ENCODE data around the gene VPS25. TPM values are rescaled to one million over a fixed set of nuclear protein-coding genes. Genes with fewer than 3 reads are reported as not detected.

VPS25 gene
- total and polyA plus RNA-seq, 2 donors: 32.6 to 71.6 TPM

DNA sequence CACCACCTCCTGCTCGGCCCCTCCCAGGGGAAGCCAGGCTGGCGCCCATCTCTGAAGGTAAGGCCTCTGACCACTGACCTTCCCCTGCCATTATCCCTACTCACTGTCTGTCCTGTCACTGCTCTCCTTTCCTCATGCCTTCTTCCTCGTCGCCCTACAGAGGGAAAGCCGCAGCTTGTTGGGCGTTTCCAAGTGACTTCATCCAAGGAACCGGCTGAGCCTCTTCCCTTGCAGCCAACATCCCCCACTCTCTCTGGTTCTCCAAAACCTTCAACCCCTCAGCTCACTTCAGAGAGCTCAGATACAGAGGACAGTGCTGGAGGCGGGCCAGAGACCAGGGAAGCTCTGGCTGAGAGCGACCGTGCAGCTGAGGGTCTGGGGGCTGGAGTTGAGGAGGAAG is 22.2 kb downstream of the VPS25 start:
- no peak overlapping the region for H3K27ac ChIP-seq (ENCODE audit: low read depth)
- DNase-seq (ENCODE audit: extremely low spot score): no peak
- H3K36me3 ChIP-seq (ENCODE audit: insufficient read depth): no peaks in the 10 kb centered on the region
- H3K4me1 ChIP-seq (ENCODE audit: insufficient read depth): no peaks in the 10 kb centered on the region
- 82% methylated on average over 10 of the region's 10 CpGs for WGBS
- H3K4me3 ChIP-seq (ENCODE audit: low read depth, low read length): no peak overlapping the region

GRCh38 chr17:42796066-42796758 is 23.0 kb downstream of the VPS25 start:
- DNase-seq (ENCODE audit: extremely low spot score): no peak
- Histone ChIP-seq H3K36me3 (ENCODE audit: insufficient read depth) (no peaks in the 10 kb centered on the region), H3K27ac (ENCODE audit: low read depth) (no peak overlapping the region), H3K4me3 (ENCODE audit: low read depth, low read length) (no peak overlapping the region), H3K4me1 (ENCODE audit: insufficient read depth) (no peaks in the 10 kb centered on the region)
- WGBS: 94% methylated on average over 18 of the region's 18 CpGs

DNA sequence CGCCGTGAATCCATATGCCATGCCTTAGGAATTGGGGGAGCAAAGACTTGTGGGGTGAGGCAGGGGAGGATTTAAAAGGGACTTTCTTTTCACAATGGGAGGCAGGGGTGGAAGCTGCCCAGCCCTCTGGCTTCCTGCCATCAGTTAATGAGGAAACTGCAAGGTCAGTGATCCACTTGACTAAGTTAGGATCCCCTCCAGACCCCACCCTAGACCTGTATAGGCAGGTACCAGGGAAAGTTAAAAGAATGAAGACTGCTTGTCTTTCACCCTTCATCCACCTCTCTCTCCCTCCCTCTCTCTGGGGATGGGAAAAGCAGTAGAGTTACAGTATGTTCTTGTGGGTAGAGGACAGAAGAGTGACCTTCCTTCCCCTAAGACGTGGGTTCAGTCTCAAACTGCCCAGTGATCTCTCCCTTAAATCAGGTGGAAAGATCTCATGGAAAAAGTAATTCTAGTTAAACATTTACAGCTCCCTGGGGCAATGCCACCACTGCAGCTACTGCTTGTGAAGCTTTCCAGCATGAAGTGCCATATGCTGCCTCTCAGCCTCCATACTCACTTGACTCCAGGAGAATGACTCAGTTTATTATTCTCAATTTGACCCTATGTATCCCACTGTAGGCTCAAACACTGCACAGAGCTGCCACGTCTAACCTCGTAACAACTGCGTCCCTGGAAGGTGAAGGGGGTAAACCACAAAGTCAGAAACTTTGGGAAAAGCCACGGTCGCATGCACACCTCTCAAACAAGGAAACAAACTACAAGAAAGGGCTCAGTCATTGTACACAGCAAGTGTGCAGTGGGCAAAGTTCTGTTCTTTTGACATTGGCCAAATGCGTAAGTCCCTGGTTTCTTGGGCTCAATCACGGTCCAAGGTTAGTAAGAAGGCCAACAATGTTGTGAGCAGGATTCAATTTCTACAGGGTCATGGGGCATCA is 24.1 kb downstream of the VPS25 start:
- peak overlapping the region; percentile 83 for H3K4me3 ChIP-seq (ENCODE audit: low read depth, low read length)
- WGBS: 78% methylated on average over 10 of the region's 10 CpGs
- H3K36me3 ChIP-seq (ENCODE audit: insufficient read depth): no peaks in the 10 kb centered on the region
- H3K27ac ChIP-seq (ENCODE audit: low read depth): no peak overlapping the region
- H3K4me1 ChIP-seq (ENCODE audit: insufficient read depth): no peaks in the 10 kb centered on the region
- DNase-seq (ENCODE audit: extremely low spot score): no peak

DNA sequence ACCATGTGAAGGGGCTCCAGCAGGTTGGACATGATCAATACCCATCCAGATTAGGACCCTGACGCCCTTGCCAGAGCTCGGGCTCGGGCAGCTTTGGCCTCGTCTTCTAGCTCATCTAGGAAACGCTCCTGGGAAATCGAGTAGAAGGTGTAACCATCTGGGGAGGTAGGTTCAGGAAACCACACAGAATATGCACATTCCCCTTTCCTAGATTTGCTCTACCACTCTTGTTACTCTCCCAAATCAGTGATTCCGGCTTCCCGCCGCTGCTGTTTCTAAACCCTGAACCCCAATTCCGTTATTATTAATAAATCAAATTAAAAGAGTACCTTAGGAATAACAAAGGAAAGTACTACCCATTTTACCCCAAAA is 24.7 kb downstream of the VPS25 start:
- Histone ChIP-seq H3K4me3 (ENCODE audit: low read depth, low read length) (peak overlapping the region; percentile 83), H3K36me3 (ENCODE audit: insufficient read depth) (no peaks in the 10 kb centered on the region), H3K27ac (ENCODE audit: low read depth) (no peak overlapping the region), H3K4me1 (ENCODE audit: insufficient read depth) (no peaks in the 10 kb centered on the region)
- DNase-seq (ENCODE audit: extremely low spot score): no peak
- WGBS: 18% methylated on average over 10 of the region's 10 CpGs

DNA sequence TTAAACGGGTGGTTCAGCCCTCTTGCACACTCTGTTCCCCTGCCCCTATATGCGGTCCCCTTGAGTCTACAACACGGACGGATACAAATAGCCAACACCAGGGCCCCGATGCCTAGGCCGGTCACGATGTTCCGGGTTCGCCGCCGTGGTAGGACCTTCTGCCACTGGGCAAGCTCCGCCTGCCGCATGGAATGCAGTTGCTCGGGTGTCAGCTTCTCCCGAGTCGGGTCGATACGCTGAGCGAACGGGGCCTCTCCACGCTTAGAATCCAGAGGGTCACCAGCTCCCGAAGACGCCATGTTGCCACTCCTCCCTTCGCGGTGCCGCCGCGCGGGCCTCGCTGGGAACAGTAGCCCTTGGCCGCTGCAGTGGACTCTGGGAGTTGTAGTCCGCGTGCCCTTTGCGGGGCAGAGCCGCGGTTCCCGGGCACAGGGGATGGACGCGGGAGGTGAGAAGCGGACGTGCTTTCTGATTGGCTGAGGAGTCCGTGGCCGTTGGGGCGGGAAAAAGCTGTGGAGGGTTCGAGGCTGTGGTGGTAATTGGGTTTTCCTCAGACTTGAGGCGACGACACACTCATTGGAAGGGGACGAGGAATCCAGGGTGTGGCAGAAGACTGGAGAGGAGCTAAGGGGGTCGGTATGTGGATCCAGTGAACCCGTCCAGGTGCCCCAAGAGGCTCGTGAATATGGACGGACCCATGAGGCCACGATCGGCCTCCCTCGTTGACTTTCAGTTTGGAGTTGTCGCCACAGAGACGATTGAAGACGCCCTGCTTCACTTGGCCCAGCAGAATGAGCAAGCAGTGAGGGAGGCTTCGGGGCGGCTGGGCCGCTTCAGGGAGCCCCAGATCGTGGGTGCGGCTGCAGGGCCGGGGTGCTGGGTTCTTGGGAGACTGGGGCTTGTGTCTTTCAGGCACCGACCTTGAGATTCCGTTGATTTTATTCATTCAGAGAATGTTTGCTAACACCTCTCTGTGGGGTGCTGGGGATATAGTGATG is 25.4 kb downstream of the VPS25 start, which contains the start of the genes CNTD1 and COA3:
Gene CNTD1 (plus strand): TSS at position 479 of the 998 bp plus-strand sequence. CDS start 207 bp downstream, at position 686.
Gene COA3 (minus strand): TSS at position 322 of the 998 bp plus-strand sequence. CDS start 23 bp downstream, at position 299.
- WGBS: 25% methylated on average over 66 of the region's 66 CpGs
- Histone ChIP-seq H3K4me3 (ENCODE audit: low read depth, low read length) (peak within 1 kb of the TSS; percentile 83), H3K4me1 (ENCODE audit: insufficient read depth) (no peaks in the 10 kb centered on the region), H3K27ac (ENCODE audit: low read depth) (peak within 1 kb of the TSS; percentile 11), H3K36me3 (ENCODE audit: insufficient read depth) (no peaks in the 10 kb centered on the region)
- peak; percentile 52 for DNase-seq (ENCODE audit: extremely low spot score)

GRCh38 chr17:42803074-42803883 is 30.0 kb downstream of the VPS25 start:
- Histone ChIP-seq H3K36me3 (ENCODE audit: insufficient read depth) (no peaks in the 10 kb centered on the region), H3K4me1 (ENCODE audit: insufficient read depth) (no peaks in the 10 kb centered on the region), H3K27ac (ENCODE audit: low read depth) (no peak overlapping the region), H3K4me3 (ENCODE audit: low read depth, low read length) (no peak overlapping the region)
- WGBS: 39% methylated on average over 2 of the region's 2 CpGs
- no peak for DNase-seq (ENCODE audit: extremely low spot score)

GRCh38 chr17:42804918-42805367 is 31.7 kb downstream of the VPS25 start:
- DNase-seq (ENCODE audit: extremely low spot score): no peak
- 94% methylated on average over 1 of the region's 1 CpG for WGBS
- Histone ChIP-seq H3K4me1 (ENCODE audit: insufficient read depth) (no peaks in the 10 kb centered on the region), H3K36me3 (ENCODE audit: insufficient read depth) (no peaks in the 10 kb centered on the region), H3K4me3 (ENCODE audit: low read depth, low read length) (no peak overlapping the region), H3K27ac (ENCODE audit: low read depth) (no peak overlapping the region)

- Histone ChIP-seq H3K27ac (ENCODE audit: low read depth) (no peak overlapping the region), H3K4me3 (ENCODE audit: low read depth, low read length) (no peak overlapping the region), H3K36me3 (ENCODE audit: insufficient read depth) (no peaks in the 10 kb centered on the region), H3K4me1 (ENCODE audit: insufficient read depth) (no peaks in the 10 kb centered on the region)
- DNase-seq (ENCODE audit: extremely low spot score): no peak
- 85% methylated on average over 1 of the region's 1 CpG for WGBS
These were observed 33.0 kb downstream of the VPS25 start for GRCh38 chr17:42806249-42806648.

DNA sequence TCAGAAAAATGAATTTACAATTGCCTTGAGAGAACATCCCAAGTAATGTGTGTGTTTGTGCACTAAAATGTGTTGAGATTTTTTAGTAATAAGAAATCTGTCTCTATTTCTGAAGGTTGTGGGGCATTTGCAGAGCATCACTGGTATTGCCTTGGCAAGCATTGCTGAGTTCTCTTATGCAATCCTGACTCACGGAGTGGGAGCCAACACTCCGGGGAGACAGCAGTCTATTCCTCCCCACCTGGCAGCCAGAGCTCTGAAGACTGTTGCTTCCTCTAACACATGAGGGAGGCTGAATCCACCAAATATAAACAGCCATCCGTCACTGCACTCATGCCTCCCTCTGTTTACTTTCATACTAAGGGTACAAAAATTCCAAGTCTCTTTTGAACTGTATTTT is 36.0 kb downstream of the VPS25 start:
- Histone ChIP-seq H3K4me3 (ENCODE audit: low read depth, low read length) (no peak overlapping the region), H3K4me1 (ENCODE audit: insufficient read depth) (no peaks in the 10 kb centered on the region), H3K27ac (ENCODE audit: low read depth) (peak overlapping the region; percentile 23), H3K36me3 (ENCODE audit: insufficient read depth) (peaks cover 1% of the 10 kb centered on the region)
- DNase-seq (ENCODE audit: extremely low spot score): no peak
- 22% methylated on average over 3 of the region's 3 CpGs for WGBS

- no peaks in the 10 kb centered on the region for H3K4me1 ChIP-seq (ENCODE audit: insufficient read depth)
- H3K36me3 ChIP-seq (ENCODE audit: insufficient read depth): peaks cover 6% of the 10 kb centered on the region
- H3K27ac ChIP-seq (ENCODE audit: low read depth): no peak overlapping the region
- no peak for DNase-seq (ENCODE audit: extremely low spot score)
- no peak overlapping the region for H3K4me3 ChIP-seq (ENCODE audit: low read depth, low read length)
- WGBS: 74% methylated on average over 8 of the region's 8 CpGs
These were observed 41.6 kb downstream of the VPS25 start for GRCh38 chr17:42814633-42815399.

GRCh38 chr17:42817866-42818265 is 44.6 kb downstream of the VPS25 start:
- Histone ChIP-seq H3K4me3 (ENCODE audit: low read depth, low read length) (no peak overlapping the region), H3K4me1 (ENCODE audit: insufficient read depth) (no peaks in the 10 kb centered on the region), H3K36me3 (ENCODE audit: insufficient read depth) (peaks cover 6% of the 10 kb centered on the region), H3K27ac (ENCODE audit: low read depth) (no peak overlapping the region)
- no peak for DNase-seq (ENCODE audit: extremely low spot score)
- WGBS: 83% methylated on average over 1 of the region's 1 CpG

GRCh38 chr17:42818379-42818778 is 45.1 kb downstream of the VPS25 start:
- peaks cover 2% of the 10 kb centered on the region for H3K4me1 ChIP-seq (ENCODE audit: insufficient read depth)
- WGBS: 76% methylated on average over 5 of the region's 5 CpGs
- H3K27ac ChIP-seq (ENCODE audit: low read depth): no peak overlapping the region
- DNase-seq (ENCODE audit: extremely low spot score): no peak
- peaks cover 6% of the 10 kb centered on the region for H3K36me3 ChIP-seq (ENCODE audit: insufficient read depth)
- no peak overlapping the region for H3K4me3 ChIP-seq (ENCODE audit: low read depth, low read length)
